Measurements from ENCODE around the gene STRA8. TPM values are rescaled to one million over a fixed set of nuclear protein-coding genes. Genes with fewer than 3 reads are reported as not detected.

STRA8 gene
- total and polyA plus RNA-seq, 2 of the 13 experiments (the other 11 are each of a cell fraction or from before 2014, with no cell fraction given) = not detected

GRCh38 chr7:135274495-135275268 is 41.0 kb downstream of the STRA8 start:
- Histone ChIP-seq H3K27ac (ENCODE audit: extremely low read length, insufficient read depth, low read length) (no peak overlapping the region), H3K36me3 (replicated peaks in 1 of 2; ENCODE audit: control insufficient read depth in 1 of 2, insufficient read depth in 2 of 2, low read length in 2 of 2) (no peaks in the 10 kb centered on the region), H3K4me1 (ENCODE audit: insufficient read depth, low read length) (peaks cover 14% of the 10 kb centered on the region), H3K27me3 (ENCODE audit: control insufficient read depth in 1 of 2, insufficient read depth in 2 of 2, low read length in 2 of 2) (peaks cover 1 to 18% of the 10 kb centered on the region in 2 experiments; a peak in 3 of 5 replicates), H3K9me3 (ENCODE audit: low read length) (no peaks in the 10 kb centered on the region), H3K4me2 (ENCODE audit: low read depth, low read length) (no peak overlapping the region), H2AFZ (ENCODE audit: low read length) (no peak overlapping the region), H3K79me2 (ENCODE audit: insufficient read depth, low read length) (no peaks in the 10 kb centered on the region), H3K9ac (ENCODE audit: insufficient read depth, low read depth, low read length) (no peak overlapping the region), H3K4me3 (replicated peaks in 1 of 3; ENCODE audit: insufficient read depth in 1 of 3, low read depth in 2 of 3, low read length in 3 of 3) (no peak overlapping the region), H4K20me1 (ENCODE audit: insufficient read depth, low read length) (no peaks in the 10 kb centered on the region)
- in situ Hi-C loops (cut with HindIII; ENCODE audit: extremely low pct_ligation_motif_present, low pct_unique_long_range_greater_than_20kb) (loop anchor here (10.0 to 25.0 kb wide), 2 partner anchors 288 to 370 kb away; partner anchors contain the start of gene NUP205), intact Hi-C loops (cut with micrococcal nuclease; ENCODE audit: unreplicated experiment) (no loop called here)
- ATAC-seq (peak; percentile 83), FAIRE-seq (peak; percentile 91), DNase-seq (ENCODE audit: low spot score) (peak; percentile 69)
- WGBS (ENCODE audit: low lambda C conversion rate) = 20% methylated on average over 14 of the region's 14 CpGs
- POLR2A ChIA-PET = no interaction called here
- CTCF ChIA-PET (ENCODE audit: low intra/inter-chr PET ratio, low total read pairs) = interaction anchor here (2.0 kb wide), 1 partner anchor 61 kb away, joined by 6 read pairs; no protein-coding TSS in a partner anchor
- BruUV-seq (replicated peaks) = no TSS peak
- TF ChIP-seq SMC3 (IDR thresholded peaks at IDR 0.05; ENCODE audit: low read length) = peak; percentile 57; the same call in 1 of the 2 replicates
- TF ChIP-seq MAFF (IDR thresholded peaks at IDR 0.05; ENCODE audit: low read depth, low read length) = peak; percentile 40; the same call in 1 of the 2 replicates
- no peak for TF ChIP-seq CBFB (CRISPR knock-in tag; IDR thresholded peaks at IDR 0.05)
- no peak for TF ChIP-seq CAMTA2 (CRISPR knock-in tag; IDR thresholded peaks at IDR 0.05; ENCODE audit: borderline replicate concordance)
- 0 out of 2 replicates have a peak, but pooled peaks have one; percentile 34 for TF ChIP-seq SALL2 (CRISPR knock-in tag; IDR thresholded peaks at IDR 0.05)
- TF ChIP-seq HNF4A (CRISPR knock-in tag; IDR thresholded peaks at IDR 0.05) = peak; percentile 65
- TF ChIP-seq THRA (CRISPR knock-in tag; IDR thresholded peaks at IDR 0.05; ENCODE audit: borderline replicate concordance) = no peak
- TF ChIP-seq MIXL1 (CRISPR knock-in tag; IDR thresholded peaks at IDR 0.05) = peak; percentile 13; the same call in 1 of the 2 replicates
- peak; percentile 52; a peak in 3 of 4 replicates for TF ChIP-seq MAFK (conservative IDR thresholded peaks at IDR 0.05 in 1 of 2, IDR thresholded peaks at IDR 0.05 in 1 of 2; ENCODE audit: low read length in 2 of 2)
- TF ChIP-seq MED8 (CRISPR knock-in tag; IDR thresholded peaks at IDR 0.05; ENCODE audit: insufficient replicate concordance) = no peak
- TF ChIP-seq STAG1 (CRISPR knock-in tag; IDR thresholded peaks at IDR 0.05) = peak; percentile 81
- no peak for TF ChIP-seq NAIF1 (CRISPR knock-in tag; IDR thresholded peaks at IDR 0.05; ENCODE audit: borderline replicate concordance)
- 0 out of 2 replicates have a peak, but pooled peaks have one; percentile 12 for TF ChIP-seq CEBPG (CRISPR knock-in tag; IDR thresholded peaks at IDR 0.05)
- peak; percentile 65; the same call in 1 of the 2 replicates for TF ChIP-seq ZNF768 (CRISPR knock-in tag; IDR thresholded peaks at IDR 0.05)
- no peak for TF ChIP-seq PITX1 (CRISPR knock-in tag; IDR thresholded peaks at IDR 0.05)
- peak; percentile 71 for TF ChIP-seq RAD21 (CRISPR knock-in tag; IDR thresholded peaks at IDR 0.05)
- no peak for TF ChIP-seq DZIP1 (CRISPR knock-in tag; IDR thresholded peaks at IDR 0.05)
- TF ChIP-seq CTCF (CRISPR knock-in tag; IDR thresholded peaks at IDR 0.05) = peak; percentile 87
- TF ChIP-seq PRMT3 (CRISPR knock-in tag; IDR thresholded peaks at IDR 0.05; ENCODE audit: borderline replicate concordance, low read depth) = no peak
